GM19023 (cell line): ENCODE data around the gene FSIP2.

Experiments used
- ATAC-seq: cut with Tn5 transposase; IDR thresholded peaks from one replicate; pipeline ENCODE4 v1.9.1; 2021; ENCODE audit warnings: mild to moderate bottlenecking, moderate library complexity; ENCODE audit not compliant: unreplicated experiment

The FSIP2 gene

GRCh38 chr2:185738679-185739472 lies at the start of gene FSIP2:
Gene FSIP2, plus strand, starts transcription at chr2:185738804. Its CDS starts 91 bp downstream, at chr2:185738895.
- peak; percentile 98 for ATAC-seq

- ATAC-seq: no peak
Observed at GRCh38 chr2:185689906-185690539, 48.6 kb upstream of the FSIP2 start.

GRCh38 chr2:185695711-185696235 lies 42.8 kb upstream of the FSIP2 start:
- no peak for ATAC-seq

GRCh38 chr2:185700883-185701282 lies 37.7 kb upstream of the FSIP2 start:
- no peak for ATAC-seq

GRCh38 chr2:185734658-185735057 lies 3.9 kb upstream of the FSIP2 start:
- ATAC-seq: no peak

GRCh38 chr2:185736210-185736609 lies 2.4 kb upstream of the FSIP2 start:
- ATAC-seq: no peak

- ATAC-seq: no peak
Observed at GRCh38 chr2:185745864-185746859, 7.6 kb downstream of the FSIP2 start.

- no peak for ATAC-seq
Observed at GRCh38 chr2:185757356-185757755, 18.8 kb downstream of the FSIP2 start.

GRCh38 chr2:185771396-185771795 lies 32.8 kb downstream of the FSIP2 start:
- no peak for ATAC-seq

- no peak for ATAC-seq
Observed at GRCh38 chr2:185780890-185781289, 42.3 kb downstream of the FSIP2 start.

- no peak for ATAC-seq
Observed at GRCh38 chr2:185782223-185782769, 43.7 kb downstream of the FSIP2 start.

GRCh38 chr2:185785156-185785555 lies 46.6 kb downstream of the FSIP2 start:
- no peak for ATAC-seq

- ATAC-seq: peak; percentile 68
Observed at GRCh38 chr2:185785851-185786473, 47.4 kb downstream of the FSIP2 start.

- no peak for ATAC-seq
Observed at GRCh38 chr2:185787227-185788145, 48.9 kb downstream of the FSIP2 start.

GRCh38 chr2:185790361-185790760 lies 51.8 kb downstream of the FSIP2 start:
- no peak for ATAC-seq

- no peak for ATAC-seq
Observed at GRCh38 chr2:185793532-185794345, 55.1 kb downstream of the FSIP2 start.

GRCh38 chr2:185796758-185797157 lies 58.2 kb downstream of the FSIP2 start:
- no peak for ATAC-seq

GRCh38 chr2:185802926-185803325 lies 64.3 kb downstream of the FSIP2 start:
- no peak for ATAC-seq
